Right lobe of liver (tissue), 6 donors: ENCODE results near the gene DERL3. TPM values are rescaled to one million over a fixed set of nuclear protein-coding genes. Genes with fewer than 3 reads are reported as not detected.

Experiments
- ATAC-seq, 4 donors: fragments of 200-7000 bp; cut with Tn5 transposase; one replicate each; pipeline ENCODE4 v1.9.1; 2020; ENCODE audit warnings: mild to moderate bottlenecking in 4 of 4, moderate library complexity in 4 of 4
- DNase-seq, 3 donors: peaks; one replicate each; pipeline ENCODE4 v3.0.0-alpha.2; 2020
- H3K27ac ChIP-seq, 3 donors: fragments of 200-600 bp; one replicate each; pipeline ENCODE4 v1.8.0; 2022
- H3K27me3 ChIP-seq, 2 donors: fragments of 200-600 bp; one replicate each; pipeline ENCODE4 v1.8.0; 2022
- H3K36me3 ChIP-seq, 4 donors: fragments of 200-600 bp; sonication (generic) in 1 of 4; one replicate each; pipeline versions ENCODE4 v1.5.1 to v1.8.0; 2017 to 2022; ENCODE audit warnings: control low read depth in 1 of 4
- H3K4me1 ChIP-seq, 4 donors: fragments of 200-600 bp; sonication (generic) in 1 of 4; one replicate each; pipeline versions ENCODE4 v1.5.1 to v1.8.0; 2017 to 2022; ENCODE audit warnings: control low read depth in 1 of 4
- H3K4me3 ChIP-seq, 3 donors: fragments of 200-600 bp; one replicate each; pipeline ENCODE4 v1.8.0; 2022
- H3K9me3 ChIP-seq, 4 donors: fragments of 200-600 bp; sonication (generic) in 1 of 4; one replicate each; pipeline versions ENCODE4 v1.5.1 to v1.8.0; 2017 to 2022; ENCODE audit warnings: control low read depth in 1 of 4
- CTCF ChIP-seq, 4 donors: fragments of 200-600 bp in 3 of 4; fragments of 450-650 bp in 1 of 4; IDR thresholded peaks; one replicate each; pipeline versions ENCODE4 v1.5.1 to v1.8.0; 2016 to 2022; ENCODE audit warnings: antibody characterized with exemption in 4 of 4, mild to moderate bottlenecking in 2 of 4
- POLR2A ChIP-seq: fragments of 450-650 bp; IDR thresholded peaks from one replicate; pipeline ENCODE4 v1.6.1; 2017; ENCODE audit warnings: antibody characterized with exemption, mild to moderate bottlenecking
- WGBS: methylation state at CpG from one replicate; pipeline ENCODE4 v1.1.6; 2018; ENCODE audit warnings: low coverage, low lambda C conversion rate; ENCODE audit not compliant: insufficient coverage; ENCODE audit errors: missing lambda C conversion rate; 5-methylcytosine and 5-hydroxymethylcytosine counted together
- intact Hi-C, 2 donors: fragments of 100-400 bp; cut with DNase I; formaldehyde crosslinking; loops; one replicate each; pipeline versions ENCODE4 v1.11.2 to v1.14.1; 2022
- total RNA-seq, 6 experiments: library from RNA; depleted of rRNA in 2 of 6; stranded (reverse); fragments of >200 nt in 2 of 6; fragmentation: NEBNext Ultra II Directional in 3 of 6; extraction: Animal tissue kit (Norgen Biotek cat#: 25700) in 3 of 6; gene quantifications; one replicate each; pipeline versions ENCODE4 v1.1.0 to v1.2.4, GENCODE V29; 2016 to 2023
- donor health status: DM: no; HTN: yes; CAD: no.
- donor health status: DM: no; HTN: no; CAD: no.
- donor health status: DM: no; HTN: no; CAD: no.
- donor health status: DM: no; HTN: yes; CAD: no.
- donor health status: DM: no; HTN: yes; CAD: no.

DERL3 gene
- total RNA-seq, 6 experiments from 2014 or later = 1.1 to 7.1 (median 4.1) TPM

- no peak overlapping the region for H3K27ac ChIP-seq
- no peak for DNase-seq
Observed at GRCh38 chr22:23844739-23845202, 6.0 kb upstream of the DERL3 start.

GRCh38 chr22:23842599-23842998 lies 3.8 kb upstream of the DERL3 start:
- ATAC-seq (no peak), DNase-seq (no peak)
- peaks cover 0 to 7% (median 0%) of the 10 kb centered on the region in 4 donors for H3K4me1 ChIP-seq
- no peak overlapping the region for H3K4me3 ChIP-seq
- intact Hi-C loops = loop anchor here in 1 of 2 donors (5.0 kb wide), 1 partner anchor 65 kb away; no protein-coding TSS in a partner anchor
- H3K27ac ChIP-seq = no peak overlapping the region
- H3K9me3 ChIP-seq = no peaks in the 10 kb centered on the region
- H3K36me3 ChIP-seq = no peaks in the 10 kb centered on the region
- H3K27me3 ChIP-seq = no peaks in the 10 kb centered on the region
- 93% methylated on average over 2 of the region's 4 CpGs for WGBS
- TF ChIP-seq CTCF (IDR thresholded peaks at IDR 0.05) (no peak), POLR2A (no peak)

More at GRCh38 chr22:23844739-23845202, 6.0 kb upstream of the DERL3 start:
- Histone ChIP-seq H3K4me3 (no peak overlapping the region), H3K36me3 (no peaks in the 10 kb centered on the region), H3K27me3 (no peaks in the 10 kb centered on the region), H3K4me1 (peaks cover 0 to 3% (median 0%) of the 10 kb centered on the region in 4 donors), H3K9me3 (no peaks in the 10 kb centered on the region)
- WGBS = 72% methylated on average over 4 of the region's 8 CpGs
- TF ChIP-seq POLR2A (no peak), CTCF (IDR thresholded peaks at IDR 0.05) (no peak)
- ATAC-seq = no peak
- intact Hi-C loops = loop anchor here (5.0 kb wide), 2 partner anchors 67 to 77 kb away; partner anchors contain the start of gene CHCHD10 (in 1 of the 2)

GRCh38 chr22:23841736-23842445 lies 3.1 kb upstream of the DERL3 start:
- intact Hi-C loops = loop anchor here in 1 of 2 donors (5.0 kb wide), 1 partner anchor 65 kb away; no protein-coding TSS in a partner anchor

GRCh38 chr22:23841292-23841691 lies 2.5 kb upstream of the DERL3 start:
- Histone ChIP-seq H3K36me3 (no peaks in the 10 kb centered on the region), H3K4me1 (peaks cover 0 to 7% (median 0%) of the 10 kb centered on the region in 4 donors), H3K4me3 (no peak overlapping the region), H3K9me3 (no peaks in the 10 kb centered on the region), H3K27ac (no peak overlapping the region), H3K27me3 (no peaks in the 10 kb centered on the region)
- no peak for DNase-seq
- intact Hi-C loops = loop anchor here in 1 of 2 donors (5.0 kb wide), 1 partner anchor 64 kb away; no protein-coding TSS in a partner anchor
- ATAC-seq = no peak
- 86% methylated on average over 5 of the region's 5 CpGs for WGBS
- TF ChIP-seq POLR2A = no peak
- TF ChIP-seq CTCF (IDR thresholded peaks at IDR 0.05) = no peak

More at GRCh38 chr22:23841736-23842445, 3.1 kb upstream of the DERL3 start:
- Histone ChIP-seq H3K4me1 (peaks cover 0 to 7% (median 0%) of the 10 kb centered on the region in 4 donors), H3K9me3 (no peaks in the 10 kb centered on the region), H3K36me3 (no peaks in the 10 kb centered on the region), H3K4me3 (no peak overlapping the region), H3K27ac (no peak overlapping the region), H3K27me3 (no peaks in the 10 kb centered on the region)
- no peak for ATAC-seq
- no peak for DNase-seq
- no peak for TF ChIP-seq POLR2A
- no peak for TF ChIP-seq CTCF (IDR thresholded peaks at IDR 0.05)
- WGBS = 96% methylated on average over 8 of the region's 20 CpGs
